Neural cell (in vitro differentiated cells): ENCODE data around the gene TMEM167A.

ENCODE experiments used
- CTCF ChIP-seq: fragments of 450-650 bp; IDR thresholded peaks from 2 replicates; pipeline ENCODE4 v1.5.1; 2014; ENCODE audit warnings: antibody characterized with exemption, mild to moderate bottlenecking, moderate library complexity; ENCODE audit not compliant: poor library complexity, severe bottlenecking
- EP300 ChIP-seq: fragments of 450-650 bp; conservative IDR thresholded peaks from 2 replicates; pipeline ENCODE4 v1.6.1; 2014; ENCODE audit warnings: antibody characterized with exemption, mild to moderate bottlenecking, moderate library complexity; ENCODE audit not compliant: poor library complexity, severe bottlenecking
- EZH2 ChIP-seq: fragments of 200-600, 300-800 bp; shearing (Covaris generic), sonication (generic); IDR thresholded peaks from 2 replicates; pipeline ENCODE4 v1.6.1; 2014; ENCODE audit warnings: antibody characterized with exemption, low read length, borderline replicate concordance, mild to moderate bottlenecking; ENCODE audit not compliant: insufficient read depth, poor library complexity, severe bottlenecking
- MXI1 ChIP-seq: fragments of 450-650 bp; conservative IDR thresholded peaks from 2 replicates; pipeline ENCODE4 v1.6.1; 2014; ENCODE audit warnings: antibody characterized with exemption, mild to moderate bottlenecking; ENCODE audit not compliant: poor library complexity, severe bottlenecking
- POLR2AphosphoS5 ChIP-seq: IDR thresholded peaks from 2 replicates; pipeline ENCODE4 v1.6.1; 2012
- RAD21 ChIP-seq: fragments of 450-650 bp; conservative IDR thresholded peaks from 2 replicates; pipeline ENCODE4 v1.6.1; 2014; ENCODE audit warnings: antibody characterized with exemption, mild to moderate bottlenecking, moderate library complexity
- REST ChIP-seq: IDR thresholded peaks from 2 replicates; pipeline ENCODE4 v1.6.1; 2012; ENCODE audit warnings: borderline replicate concordance
- SMC3 ChIP-seq: fragments of 450-650 bp; conservative IDR thresholded peaks from 2 replicates; pipeline ENCODE4 v1.6.1; 2014; ENCODE audit warnings: antibody characterized with exemption, mild to moderate bottlenecking, moderate library complexity; ENCODE audit not compliant: poor library complexity
- TAF1 ChIP-seq: IDR thresholded peaks from 2 replicates; pipeline ENCODE4 v1.6.1; 2012; ENCODE audit warnings: low read depth

GRCh38 chr5:83097689-83098231 is 20.6 kb upstream of the TMEM167A start:
- TF ChIP-seq REST (no peak), CTCF (no peak), RAD21 (no peak), EZH2 (no peak), POLR2AphosphoS5 (no peak), TAF1 (no peak), SMC3 (no peak), EP300 (no peak), MXI1 (no peak)
